DMS 273 treated with DMSO at 0.1 percent for 48 hours (cell line): ENCODE results near the gene CCDC6.
"Not testable (repeated sequence)": the region's sequence is repeated elsewhere in the genome, so short reads cannot be mapped to it uniquely, and the experiment has no call there.

ENCODE experiments used
- DNase-seq: peaks from one replicate; lab custom pipeline; 2025; lab: John Stamatoyannopoulos, UW

Gene CCDC6

DNA sequence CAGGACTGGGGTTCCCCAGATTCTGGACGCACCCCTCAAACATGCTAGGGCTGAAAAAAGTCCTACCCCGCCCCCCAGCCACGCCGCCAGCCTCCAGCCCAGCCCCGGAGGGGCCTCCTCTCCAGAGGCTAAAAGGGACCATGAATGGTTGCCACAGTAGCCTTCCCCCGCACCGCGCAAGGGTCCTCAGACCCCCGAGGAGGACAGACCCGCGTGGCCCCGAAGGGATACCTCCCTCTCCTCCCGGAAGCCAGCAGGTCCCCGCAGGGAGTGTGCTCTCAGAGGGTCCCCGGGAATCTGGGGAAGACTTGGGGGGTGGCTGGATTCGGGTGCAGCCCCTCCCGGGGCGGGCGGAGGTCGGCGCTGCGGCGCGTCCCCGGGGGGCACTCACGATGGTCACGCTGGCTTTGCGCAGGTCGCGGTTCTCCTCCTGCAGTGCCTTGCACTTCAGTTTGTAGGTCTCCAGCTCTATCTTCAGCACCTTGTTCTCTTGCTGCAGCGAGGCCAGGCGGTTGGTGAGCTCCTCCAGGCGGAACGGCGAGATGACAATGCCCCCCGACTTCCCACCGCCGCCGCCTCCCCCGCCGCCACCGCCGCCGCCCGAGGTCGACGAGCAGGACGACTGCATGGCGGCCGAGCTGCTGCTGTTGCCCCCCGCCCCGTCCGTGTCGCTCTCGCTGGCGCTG lies 482 bp downstream of the CCDC6 start:
- no peak for DNase-seq

DNA sequence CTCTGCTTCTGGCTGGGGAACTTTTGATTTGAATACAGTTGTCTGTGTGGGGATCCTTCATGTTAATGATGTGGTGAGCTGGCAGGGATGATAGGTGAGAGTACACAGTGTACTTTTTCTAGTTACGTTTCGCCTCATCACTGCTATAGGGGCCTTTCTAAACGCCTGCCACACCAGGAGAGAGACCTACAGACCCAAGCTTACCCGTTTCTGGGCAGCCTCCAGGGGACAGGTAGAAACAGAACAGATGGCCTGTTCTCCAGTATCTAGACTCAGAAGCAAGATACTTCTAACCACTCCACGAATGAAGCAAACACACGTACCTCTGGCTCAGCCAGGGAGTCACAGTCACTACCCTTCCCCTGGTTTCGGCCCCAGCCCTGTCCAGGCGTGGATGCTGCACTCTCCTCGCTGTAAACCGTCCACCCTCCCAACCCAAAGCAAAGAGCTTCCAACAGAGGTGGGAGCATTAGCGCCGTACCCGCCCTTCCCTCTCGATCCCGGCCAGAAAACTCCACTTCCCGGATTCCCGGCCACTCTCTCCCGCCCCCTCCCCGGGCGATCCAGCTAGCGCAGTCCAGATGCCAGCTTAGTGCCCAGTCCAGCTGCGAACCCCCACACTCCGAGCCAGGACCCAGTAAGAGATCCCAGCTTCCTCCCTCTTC lies 1.2 kb downstream of the CCDC6 start:
- no peak for DNase-seq

DNA sequence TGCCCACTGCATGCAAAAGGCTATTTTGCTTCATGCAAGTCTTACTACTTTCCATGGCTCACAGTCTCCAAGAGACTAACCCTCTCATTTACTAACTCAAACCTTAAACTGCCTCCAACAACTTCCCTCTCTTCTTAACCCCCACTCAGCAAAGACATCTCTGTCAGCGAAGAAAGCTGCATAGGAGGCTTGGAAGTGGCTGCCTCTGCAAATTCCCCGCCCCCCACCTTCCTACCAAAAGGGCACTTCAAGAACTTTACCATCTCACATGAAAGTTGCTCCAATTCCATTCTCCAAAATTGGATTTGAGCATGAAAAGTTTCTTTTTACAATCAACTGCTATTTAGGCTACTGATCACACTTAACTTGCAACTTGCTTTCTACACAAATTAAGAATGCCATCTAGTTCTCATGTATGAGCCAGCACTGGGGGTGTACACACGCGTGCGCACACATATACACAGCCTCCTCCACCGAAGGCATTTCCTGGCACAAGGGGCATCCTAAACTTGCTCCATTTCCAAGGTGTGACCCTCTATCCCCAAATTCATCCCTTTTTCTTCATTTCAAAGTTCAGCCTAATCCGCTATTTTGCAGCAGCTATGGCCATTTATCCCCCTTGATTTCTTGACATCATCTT lies 1.8 kb downstream of the CCDC6 start:
- DNase-seq, result no peak

DNA sequence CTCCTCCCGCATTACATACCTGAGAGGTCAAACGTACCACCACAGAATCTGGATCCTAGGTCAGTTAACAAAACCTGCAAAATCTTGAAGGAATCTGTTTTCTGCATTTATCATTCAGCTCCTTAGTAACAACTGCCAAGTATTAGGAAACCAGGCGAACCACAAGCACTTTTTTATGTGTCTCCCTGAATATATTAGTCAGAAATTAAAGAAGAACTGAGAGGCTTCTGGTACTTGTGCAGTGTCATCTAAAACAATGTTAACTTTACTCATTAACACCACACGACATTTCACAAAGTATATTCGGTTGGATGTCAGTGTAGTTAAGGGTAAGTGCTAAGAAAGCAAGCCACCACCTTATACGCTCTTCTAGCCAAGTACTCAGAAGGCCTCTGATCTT lies 2.5 kb downstream of the CCDC6 start:
- no peak for DNase-seq

DNA sequence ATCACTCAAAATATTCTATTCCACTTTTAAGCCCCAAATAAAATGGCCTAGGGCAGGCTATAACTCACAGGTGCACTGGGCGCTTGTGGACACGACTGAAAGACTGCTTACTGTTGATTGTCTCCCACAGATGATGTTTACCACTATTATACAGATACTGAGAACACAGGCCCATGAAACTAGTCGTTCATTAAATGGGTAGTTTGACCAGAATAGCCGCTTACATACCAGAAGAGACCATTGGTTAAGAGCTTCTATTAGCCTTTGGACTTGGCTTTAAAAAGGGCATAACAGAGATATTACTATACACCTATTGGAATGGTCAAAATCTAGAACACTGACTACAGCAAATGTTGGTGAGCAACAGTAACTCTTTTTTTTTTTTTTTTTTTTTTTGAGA lies 4.3 kb downstream of the CCDC6 start:
- no peak for DNase-seq

DNA sequence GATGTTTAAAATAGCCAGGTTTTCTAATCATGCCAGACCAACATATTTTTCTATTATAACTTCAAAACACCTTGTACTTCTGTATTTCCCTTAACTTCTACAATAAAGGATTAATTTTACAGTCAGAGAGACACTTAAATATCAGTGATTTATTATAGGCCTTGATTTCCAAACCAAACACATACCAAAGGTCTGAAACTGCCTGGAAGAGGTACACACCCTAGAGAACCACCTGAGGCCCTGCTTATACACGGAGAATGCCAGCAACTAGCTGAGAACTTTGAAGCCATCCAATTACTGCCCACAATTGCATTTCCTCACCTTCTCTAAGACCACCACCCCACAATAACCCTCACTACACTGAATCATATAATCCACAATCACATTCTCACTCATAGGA lies 4.9 kb downstream of the CCDC6 start:
- no peak for DNase-seq

DNA sequence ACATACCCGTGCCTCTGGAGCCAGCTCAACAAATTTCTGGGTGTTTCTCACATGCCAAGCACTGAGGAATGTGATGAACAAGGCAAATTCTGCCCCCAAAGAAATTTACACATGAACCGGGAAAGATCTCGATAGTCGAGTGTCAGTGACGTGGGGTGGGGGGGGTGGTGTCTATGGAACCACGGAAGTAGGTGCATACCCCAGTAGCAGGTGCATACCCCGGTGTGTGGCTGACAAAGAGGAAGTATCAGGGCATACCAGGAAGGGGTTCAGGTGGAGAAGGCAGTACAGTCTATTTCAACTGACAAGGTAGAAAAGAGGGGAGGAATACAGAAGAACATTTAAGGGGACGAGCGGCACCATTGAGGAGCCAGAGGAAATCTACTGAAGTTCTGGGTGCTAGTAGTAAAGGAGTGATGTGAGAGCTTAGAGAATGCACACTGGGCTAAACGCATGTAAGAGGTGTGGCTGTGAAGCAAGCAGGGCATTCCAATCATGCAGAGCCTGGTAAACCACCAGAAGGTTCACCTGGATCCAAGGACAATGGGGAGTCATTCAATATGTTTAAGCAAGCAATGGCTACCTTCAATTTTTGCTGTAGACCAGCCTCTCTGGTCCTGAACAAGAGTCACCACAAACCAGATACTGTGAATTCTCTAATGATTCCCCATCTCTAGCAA lies 6.2 kb downstream of the CCDC6 start:
- no peak for DNase-seq

DNA sequence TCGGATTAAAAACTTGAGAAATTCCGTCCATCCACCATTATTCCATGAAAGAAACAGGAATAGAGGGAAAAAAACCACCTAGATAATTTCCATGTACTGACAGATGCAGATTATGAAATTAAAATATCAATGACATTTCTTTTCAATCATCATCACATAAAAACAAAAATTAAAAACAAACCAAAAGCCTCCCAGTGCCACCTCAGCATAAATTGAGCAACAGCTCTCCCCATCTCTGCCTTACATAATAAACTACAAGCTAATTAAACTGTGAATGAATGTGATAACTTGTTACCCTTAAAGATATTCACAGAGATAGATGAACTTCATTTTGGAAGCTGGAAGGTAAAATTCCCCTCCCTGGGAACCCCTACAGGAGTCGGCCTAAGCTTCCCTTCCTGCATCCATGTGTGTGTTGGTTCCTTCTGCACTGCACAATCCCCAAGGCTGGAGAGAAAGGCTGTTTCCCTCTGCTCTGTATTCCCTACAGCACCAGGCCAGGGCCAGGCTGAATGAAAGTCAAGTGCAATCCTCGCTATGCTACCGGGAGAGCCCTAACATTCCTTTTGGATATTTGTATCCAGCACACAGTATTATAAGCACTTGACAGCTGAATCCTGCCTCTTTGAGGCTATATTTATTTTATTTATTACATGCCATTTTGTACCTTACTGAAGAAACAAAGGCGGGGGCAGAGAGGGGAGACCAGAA lies 8.1 kb downstream of the CCDC6 start:
- DNase-seq, result no peak

DNA sequence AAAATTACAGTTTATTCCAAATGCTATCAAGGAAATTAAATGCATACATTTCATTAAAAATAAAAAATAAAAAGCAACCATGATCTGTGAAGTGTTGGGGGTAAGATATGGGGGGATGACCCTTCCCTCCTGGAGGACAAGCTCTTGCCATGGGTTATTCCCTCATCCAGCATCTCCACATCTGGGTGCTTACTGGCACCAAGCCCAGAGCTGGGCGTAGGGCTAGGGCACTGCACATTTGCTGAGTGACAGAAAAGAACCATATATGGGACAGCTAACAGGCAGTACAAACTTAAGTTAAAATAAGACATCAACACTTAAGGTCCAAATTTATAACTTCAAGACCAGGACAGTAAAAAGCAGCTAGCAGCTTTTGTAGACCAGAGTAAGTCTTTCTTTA lies 10.2 kb downstream of the CCDC6 start:
- DNase-seq, result no peak

DNA sequence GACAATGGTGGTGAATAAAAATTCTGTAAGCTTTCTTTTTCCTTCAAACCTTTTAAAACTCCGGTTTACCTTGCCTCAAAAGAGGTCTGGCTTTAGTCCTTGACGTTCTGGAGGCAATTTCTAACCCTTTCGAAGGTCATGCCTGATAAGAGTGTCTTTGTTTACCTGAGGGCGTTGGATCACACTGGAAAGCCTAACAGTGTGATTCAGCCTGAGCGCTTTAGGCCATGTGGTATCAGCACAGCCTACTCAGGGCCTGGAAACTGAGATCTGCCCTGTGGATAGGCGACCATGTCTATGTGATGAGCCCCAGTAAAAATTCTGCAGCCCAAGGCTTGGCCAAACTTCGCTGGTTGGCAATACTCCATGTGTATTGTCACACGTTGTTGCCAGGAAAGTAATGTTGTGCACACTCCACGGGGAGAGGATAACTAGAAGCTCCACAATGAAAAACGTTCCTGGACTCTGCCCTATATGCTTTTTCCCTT lies 10.7 kb downstream of the CCDC6 start:
- no peak for DNase-seq

DNA sequence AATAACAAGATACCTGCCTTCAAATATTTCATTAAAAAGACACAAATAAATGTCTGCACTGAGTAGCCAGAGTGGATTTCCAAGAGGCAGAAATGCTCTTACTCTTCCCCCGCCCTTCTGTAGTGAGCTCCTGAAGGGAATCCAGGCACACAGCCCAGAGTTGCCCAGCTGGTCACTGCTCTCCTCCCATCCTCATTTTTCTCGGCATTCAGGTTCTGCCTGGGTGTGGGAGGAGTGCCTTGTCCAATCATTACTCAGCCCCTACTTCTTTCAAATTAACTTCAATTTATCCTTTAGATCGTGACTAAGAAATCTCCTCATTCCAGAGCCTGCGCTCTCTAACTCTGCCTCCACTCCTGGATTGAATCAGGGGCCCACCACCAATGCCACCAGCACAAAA lies 12.2 kb downstream of the CCDC6 start:
- peak; percentile 69 for DNase-seq

DNA sequence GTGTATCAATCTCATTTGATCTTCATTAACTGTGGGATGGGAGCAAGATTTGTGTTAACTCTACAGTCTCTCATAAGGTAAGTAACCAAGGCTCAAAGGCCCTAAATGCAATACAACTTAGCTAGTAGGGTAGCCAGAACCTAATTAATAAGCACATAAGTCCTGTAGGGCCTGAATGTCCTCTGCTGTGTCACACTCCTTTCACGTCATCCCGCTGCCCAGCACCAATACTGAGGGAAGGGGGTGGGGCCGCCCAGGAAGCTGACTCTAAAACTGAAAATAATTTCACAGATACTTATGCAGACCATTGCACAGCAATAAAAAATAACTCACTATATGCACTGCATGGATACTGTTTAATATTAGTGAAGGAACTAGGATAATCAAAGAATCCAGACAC lies 13.7 kb downstream of the CCDC6 start:
- DNase-seq, result no peak

DNA sequence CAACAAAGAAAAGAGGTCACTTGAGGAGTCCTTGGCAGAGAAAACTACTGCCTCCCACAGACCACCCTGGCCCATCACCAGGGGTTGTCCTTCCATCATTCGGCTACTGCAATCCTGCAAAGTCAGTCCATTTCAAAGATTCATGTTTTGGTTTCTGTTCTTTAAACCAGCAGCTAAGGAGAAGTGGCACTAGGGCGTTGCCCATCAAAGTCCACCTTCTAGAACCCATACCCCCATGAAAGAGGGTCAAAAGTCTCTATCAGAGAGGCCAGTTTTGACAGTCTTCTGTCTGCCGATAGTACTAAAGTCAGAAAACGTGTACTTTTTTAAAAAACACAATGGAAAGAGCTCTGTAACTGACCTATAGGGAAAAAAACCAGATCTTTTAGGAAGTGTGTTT lies 14.4 kb downstream of the CCDC6 start:
- no peak for DNase-seq

DNA sequence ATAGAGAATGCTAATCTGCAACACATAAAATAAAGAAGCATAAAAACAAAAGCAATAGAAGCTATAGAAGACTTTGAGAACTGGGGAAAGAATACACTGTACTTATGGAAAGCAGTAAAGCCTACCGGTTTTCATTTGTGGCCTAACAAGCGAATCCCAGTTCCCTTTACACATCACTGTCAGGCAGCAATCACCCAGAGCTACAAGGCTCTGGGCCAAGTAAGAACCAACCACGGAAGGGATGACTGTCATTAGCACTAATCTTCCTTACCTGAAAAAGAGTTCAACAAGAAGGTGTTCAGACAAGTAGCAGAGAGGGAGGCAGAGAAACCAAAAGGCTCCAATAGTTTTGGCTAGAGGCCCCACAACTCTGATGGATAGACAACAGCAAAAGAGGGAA lies 15.0 kb downstream of the CCDC6 start:
- DNase-seq, result no peak

DNA sequence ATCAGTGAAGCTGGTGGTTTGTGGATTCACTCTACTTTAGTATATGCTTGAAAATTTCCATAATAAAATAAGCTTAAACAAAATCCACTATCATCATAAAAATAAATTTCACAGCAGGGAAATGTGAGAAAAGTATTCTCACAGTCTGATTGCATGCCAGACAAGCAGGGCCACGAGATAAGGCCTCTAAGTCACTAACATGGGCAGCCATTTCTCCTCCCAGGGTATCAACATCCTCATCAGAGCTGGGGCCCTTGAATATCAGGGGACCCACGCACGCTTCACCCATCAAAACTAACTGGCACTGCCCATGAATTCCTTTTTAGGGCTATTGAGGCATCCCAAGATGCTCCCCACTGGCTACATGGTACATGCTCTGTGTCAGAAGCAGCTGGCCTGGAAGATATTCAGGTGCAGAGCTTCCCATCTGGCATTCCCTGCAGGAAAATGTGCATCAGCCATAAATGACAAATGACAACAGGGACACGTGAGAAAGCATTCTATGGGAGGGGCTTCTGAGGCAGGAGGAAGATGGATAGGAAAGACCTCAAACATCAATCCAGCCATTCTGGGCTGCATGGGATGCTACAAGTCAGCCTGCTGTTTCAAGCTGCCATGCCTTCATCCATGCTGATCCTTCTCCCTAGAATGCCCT lies 17.4 kb downstream of the CCDC6 start:
- DNase-seq, result no peak

DNA sequence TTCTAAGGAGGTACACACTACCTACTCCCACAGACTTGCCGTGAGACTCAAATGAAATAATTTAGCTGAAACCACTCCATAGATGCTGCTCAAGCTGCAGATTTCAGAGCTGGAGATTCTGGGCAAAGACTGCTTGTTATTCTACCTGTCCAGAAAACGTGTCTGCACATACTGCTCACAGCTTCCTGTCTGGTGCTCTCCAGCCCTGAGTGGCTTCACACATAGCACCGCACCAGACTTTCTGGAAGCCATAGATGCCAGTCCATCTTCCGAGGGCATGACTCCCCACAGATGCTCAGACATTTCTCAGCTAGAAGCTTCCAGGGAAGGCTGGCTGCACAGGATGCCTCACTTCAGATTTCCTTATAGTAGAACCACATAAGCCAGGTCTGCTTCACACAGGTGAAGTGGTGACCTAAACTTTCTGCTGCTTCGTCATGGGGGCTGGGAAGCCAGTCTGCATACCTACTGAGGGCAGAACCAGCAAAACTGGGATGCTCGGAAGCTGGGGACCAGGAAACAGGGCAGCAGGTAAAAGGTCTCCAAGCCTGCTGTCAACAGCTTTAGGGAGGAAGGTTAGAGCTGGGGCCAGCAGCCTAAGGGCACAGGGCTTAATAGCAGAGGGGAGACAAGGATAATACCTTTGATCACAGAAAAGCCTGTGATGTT lies 18.2 kb downstream of the CCDC6 start:
- DNase-seq, result no peak

DNA sequence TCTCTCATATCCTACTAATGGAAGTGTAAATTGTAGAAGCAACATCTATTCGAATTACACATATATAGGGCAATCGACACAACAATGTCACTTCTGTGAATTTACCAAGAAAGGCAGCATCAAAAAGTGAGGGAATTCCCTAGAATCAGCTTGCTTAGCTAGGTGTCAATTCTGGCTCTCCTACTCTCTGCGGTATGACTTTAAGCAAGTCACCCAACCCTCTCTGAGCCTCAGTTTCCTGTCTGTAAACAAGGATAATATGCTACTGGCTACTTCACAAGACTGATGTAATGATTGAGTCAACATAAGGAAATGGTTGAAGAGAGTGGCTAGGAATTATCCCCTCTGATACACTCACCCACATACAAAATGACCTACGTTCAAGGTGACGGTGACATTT lies 19.4 kb downstream of the CCDC6 start:
- DNase-seq, result no peak

DNA sequence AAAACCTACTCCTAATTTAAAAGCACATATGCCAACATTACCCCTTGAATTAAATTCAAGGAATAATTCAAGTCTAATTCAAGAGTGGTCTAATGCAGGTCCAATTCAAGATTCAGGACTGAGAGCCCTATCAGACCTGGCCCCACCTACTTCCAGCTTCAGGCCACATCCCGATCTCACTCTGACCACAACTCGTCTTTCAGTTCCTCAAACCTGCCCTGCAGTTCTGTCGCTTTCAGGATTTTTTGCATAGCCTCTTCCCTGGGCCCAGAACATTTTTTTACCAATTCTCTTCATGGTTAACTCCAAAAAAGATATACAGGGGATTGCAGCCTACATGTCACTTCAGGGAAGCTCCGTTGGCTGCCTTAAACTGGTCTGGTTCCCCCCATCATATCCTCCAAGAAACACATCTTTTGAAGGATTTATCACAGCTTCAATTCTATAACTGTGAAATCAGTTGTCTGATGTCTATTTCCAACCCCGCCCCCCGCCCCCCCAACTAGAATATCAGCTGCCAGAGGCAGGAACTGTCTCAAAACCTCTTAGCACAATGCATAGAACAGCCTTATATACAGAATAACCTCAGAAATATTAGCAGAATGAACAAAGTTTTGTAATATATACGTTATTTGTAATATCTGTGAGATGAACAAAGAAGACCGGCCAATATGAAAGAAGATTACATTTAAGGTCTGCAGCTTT lies 20.8 kb downstream of the CCDC6 start:
- DNase-seq, result no peak

DNA sequence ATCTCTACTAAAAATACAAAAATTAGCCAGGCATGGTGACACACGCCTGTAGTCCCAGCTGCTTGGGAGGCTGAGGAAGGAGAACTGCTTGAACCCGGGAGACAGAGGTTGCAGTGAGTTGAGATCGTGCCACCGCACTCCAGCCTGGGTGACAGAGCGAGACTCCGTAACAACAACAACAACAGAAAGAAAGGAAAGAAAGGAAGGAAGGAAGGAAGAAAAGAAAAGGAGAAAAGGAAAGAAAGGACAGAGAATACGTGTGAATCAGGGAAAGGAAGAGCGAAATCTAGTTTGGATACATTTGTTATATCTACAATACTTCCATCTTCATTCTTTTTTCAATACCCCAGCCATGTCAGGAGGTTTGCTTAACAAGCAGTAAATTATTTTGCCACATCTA lies 21.5 kb downstream of the CCDC6 start:
- not testable (repeated sequence) for DNase-seq

DNA sequence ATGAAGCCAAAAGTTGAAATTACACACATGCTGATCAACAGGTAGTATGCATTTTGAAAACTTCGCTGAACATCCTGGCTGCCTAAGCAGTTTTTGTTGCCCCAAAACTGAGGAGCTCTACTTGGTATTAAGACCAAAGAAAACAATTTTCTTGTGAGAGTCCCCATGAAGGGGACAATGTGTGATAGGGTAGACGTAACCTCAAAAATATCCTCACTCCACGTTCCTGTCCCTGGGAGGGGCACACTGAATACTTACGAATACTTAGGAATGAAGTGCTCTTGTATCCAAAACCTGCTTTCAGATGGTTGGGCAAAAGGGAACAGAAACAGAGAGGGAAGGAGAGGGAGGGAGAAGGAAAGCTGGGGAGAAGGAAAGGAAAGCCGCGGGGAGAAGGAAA lies 24.7 kb downstream of the CCDC6 start:
- DNase-seq, result no peak
